ENCODE measurements around the gene ASTN2.

The ASTN2 gene

DNA sequence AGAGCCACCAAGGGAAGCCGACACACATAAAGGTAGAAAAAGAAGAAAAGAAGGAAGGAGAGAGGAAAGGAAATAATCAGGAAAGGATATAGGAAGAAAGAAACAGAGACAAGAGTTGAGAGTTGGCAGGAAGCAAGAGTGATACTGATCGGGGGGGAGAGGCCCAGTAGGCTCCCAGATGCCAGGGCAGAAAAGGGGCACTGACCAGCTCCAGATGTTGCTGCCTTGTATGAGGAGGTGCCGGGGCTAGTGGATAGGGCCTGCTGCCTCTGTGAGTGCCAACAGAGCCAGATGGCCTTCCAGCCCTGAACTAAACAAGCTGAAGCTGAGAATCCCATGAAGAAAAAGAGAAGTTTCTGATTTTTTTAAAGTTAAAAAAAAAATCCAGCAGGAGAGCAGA is 809.8 kb downstream of the ASTN2 start:
- TF ChIP-seq GATA3 (IDR thresholded peaks at IDR 0.05; ENCODE audit: low read depth, low read length) (no peak), GATA2 (IDR thresholded peaks at IDR 0.05; ENCODE audit: low read depth, low read length) (peak; percentile 53; the same call in 1 of the 2 replicates)

DNA sequence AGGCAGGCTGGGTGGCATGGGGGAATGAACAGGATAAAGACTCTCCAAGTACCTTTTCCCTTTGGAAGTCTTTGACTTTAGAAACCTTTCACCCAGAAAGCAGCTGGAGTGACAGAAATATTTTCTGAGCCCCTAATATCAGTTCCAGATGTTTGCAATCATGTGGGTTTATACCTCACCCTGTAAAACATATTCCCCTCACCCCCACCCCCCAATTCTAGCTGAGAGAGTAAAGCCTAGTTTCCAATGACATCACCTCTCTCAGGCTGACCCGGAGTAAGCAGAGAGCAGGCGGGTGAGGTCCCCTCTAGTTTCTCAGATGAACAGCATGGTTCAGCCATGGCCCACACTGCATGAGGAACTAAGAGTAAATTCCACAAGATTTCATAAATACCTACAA is 810.6 kb downstream of the ASTN2 start:
- TF ChIP-seq GATA3 (IDR thresholded peaks at IDR 0.05; ENCODE audit: low read depth, low read length) (no peak), GATA2 (IDR thresholded peaks at IDR 0.05; ENCODE audit: low read depth, low read length) (no peak)

DNA sequence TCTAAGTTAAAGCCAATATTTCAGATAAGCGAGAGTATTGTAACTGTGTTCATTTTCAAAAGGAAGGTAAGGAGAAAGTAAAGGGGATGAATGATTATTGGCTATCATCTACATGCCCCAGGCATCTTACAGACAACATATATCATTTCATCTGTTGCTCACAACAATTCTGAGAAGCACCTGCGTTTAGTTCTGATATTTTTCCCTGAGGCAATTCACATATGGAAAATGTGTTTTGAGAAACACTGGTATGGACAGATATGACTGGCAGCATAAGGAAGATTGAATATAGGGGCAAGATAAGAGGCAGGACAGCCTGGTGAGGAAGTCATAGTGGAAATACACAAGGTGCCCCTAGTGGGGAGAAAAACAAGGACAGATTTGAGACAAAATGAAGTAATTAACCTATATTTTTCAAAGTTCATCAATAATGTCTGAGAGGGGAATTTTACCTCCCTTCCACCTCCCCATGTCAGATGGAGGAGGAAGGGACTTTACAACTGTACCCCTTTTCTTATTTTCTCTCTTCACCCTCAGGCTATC is 815.4 kb downstream of the ASTN2 start:
- TF ChIP-seq GATA2 (IDR thresholded peaks at IDR 0.05; ENCODE audit: low read depth, low read length) = peak; percentile 35; the same call in 1 of the 2 replicates
- TF ChIP-seq GATA3 (IDR thresholded peaks at IDR 0.05; ENCODE audit: low read depth, low read length) = peak; percentile 24; the same call in 1 of the 2 replicates

DNA sequence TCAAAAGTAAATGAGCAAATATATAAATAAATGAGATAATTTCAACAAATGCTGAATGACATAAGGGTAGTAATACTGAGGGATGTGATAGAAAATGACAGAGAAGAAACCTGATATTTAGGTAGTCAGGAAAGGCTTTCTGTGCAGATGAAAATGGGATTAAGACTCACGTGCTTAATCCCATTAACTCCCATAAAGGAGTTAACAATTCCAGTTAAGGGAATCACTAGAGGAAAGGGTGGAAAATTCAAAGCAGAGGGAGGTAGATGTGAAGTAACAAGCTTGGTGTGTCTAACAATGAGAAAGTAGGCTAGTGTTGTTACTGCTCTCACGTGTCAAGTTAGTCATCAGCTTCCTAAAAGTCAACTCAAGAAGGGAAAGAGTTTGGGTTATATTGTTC is 818.2 kb downstream of the ASTN2 start:
- TF ChIP-seq GATA2 (IDR thresholded peaks at IDR 0.05; ENCODE audit: low read depth, low read length) (no peak), GATA3 (IDR thresholded peaks at IDR 0.05; ENCODE audit: low read depth, low read length) (no peak)

DNA sequence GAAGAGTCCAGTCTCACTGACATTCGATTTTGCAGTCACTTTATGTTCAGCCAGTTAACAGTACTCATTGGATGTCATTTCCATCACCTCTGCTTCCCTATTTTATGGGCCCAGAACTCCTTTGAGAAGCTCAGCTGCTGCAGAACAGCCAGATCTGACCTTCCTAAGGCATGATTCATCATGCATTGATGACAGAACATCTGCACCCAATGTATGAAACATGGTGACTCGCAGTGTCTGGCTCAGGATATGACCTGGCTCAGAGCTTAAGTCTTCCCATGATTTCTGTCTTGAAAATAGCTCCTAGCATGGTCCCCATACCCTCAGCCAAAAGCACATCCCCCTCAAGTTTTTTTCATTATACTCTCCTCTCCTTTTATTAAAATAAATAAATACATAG is 820.3 kb downstream of the ASTN2 start:
- TF ChIP-seq GATA3 (IDR thresholded peaks at IDR 0.05; ENCODE audit: low read depth, low read length) = no peak
- TF ChIP-seq GATA2 (IDR thresholded peaks at IDR 0.05; ENCODE audit: low read depth, low read length) = no peak

DNA sequence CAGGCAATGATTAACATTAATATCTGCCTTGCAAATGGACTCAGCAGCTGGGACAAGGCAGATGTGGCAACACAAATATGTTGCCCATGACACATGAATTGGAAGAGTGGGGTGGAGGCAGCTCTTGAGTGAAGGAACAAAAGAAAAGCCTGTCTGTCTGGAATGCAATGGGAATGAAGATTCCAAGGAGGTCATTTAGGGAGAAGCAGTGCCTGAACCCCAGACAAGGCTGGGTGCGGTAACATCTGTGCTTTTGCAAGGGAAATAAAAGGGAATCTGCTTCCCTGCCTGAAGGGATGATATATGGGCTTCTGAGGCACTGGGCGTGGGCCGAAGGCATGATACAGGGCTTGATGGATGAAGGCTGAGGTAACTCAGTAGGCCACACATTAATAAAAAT is 821.9 kb downstream of the ASTN2 start:
- TF ChIP-seq GATA3 (IDR thresholded peaks at IDR 0.05; ENCODE audit: low read depth, low read length) (no peak), GATA2 (IDR thresholded peaks at IDR 0.05; ENCODE audit: low read depth, low read length) (no peak)

DNA sequence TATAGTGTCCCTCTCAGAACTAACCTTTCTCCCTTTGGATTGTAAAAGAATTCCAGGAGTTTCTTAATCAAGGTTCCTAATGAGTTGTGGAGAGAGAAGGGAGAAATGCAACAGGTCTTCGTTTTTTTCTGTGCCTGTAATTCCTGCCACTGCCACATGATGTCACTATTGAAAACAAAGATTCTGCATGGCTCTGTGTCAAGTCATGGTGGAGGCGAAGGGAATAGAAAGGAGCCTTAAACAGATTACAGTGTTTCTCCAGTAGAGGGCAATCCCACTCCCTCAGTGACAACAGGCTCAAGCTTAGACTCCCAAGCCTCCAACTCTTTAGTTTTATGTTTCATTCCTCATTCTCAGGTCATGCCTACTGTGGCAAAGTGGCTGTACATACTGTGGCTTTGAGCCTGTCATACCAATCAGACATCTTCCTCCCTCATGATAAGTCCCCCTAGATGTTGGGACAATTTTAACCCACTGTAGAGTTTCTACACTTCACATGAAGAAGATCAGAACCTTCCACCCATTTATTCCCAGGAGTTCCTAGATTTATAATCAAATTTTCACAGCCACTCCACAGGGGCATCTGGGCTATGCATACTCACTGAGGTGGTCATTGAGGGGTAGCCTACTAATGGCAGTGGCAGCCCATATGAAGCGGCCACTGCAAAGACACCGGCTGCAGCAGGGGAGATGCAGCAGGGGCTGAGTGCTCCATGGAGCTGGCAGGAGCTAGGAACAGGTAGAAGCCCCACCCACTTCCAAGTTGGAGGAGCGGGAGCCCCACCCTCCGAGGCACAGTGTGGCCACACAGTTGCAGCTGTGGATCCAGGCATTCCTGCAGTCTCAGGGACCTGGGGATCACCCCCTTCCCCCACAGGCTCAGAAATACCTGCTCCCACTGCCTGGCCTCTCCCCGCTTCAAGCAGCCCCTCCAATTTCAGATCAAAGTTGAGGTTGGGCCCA is 825.2 kb downstream of the ASTN2 start:
- TF ChIP-seq GATA3 (IDR thresholded peaks at IDR 0.05; ENCODE audit: low read depth, low read length) (no peak), GATA2 (IDR thresholded peaks at IDR 0.05; ENCODE audit: low read depth, low read length) (no peak)

DNA sequence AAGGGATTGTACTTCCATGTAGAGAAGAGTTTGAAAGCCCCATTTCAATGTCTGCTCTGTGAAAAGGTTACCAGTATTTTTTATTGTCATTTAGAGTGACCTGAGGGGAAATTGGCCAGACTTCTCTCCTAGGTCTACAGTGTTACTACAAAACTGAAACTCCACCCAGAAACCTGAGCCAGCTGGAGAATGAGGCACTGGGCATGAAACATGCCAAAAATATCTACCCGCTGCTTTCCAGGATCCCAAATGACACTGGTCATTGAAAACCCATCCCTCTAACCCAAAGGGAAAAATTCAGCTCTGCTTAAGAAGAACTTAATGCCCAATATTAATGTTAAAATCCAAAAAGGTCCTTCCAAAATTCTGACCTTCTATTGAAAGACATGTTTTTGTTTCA is 826.9 kb downstream of the ASTN2 start:
- no peak for TF ChIP-seq GATA2 (IDR thresholded peaks at IDR 0.05; ENCODE audit: low read depth, low read length)
- TF ChIP-seq GATA3 (IDR thresholded peaks at IDR 0.05; ENCODE audit: low read depth, low read length) = no peak

DNA sequence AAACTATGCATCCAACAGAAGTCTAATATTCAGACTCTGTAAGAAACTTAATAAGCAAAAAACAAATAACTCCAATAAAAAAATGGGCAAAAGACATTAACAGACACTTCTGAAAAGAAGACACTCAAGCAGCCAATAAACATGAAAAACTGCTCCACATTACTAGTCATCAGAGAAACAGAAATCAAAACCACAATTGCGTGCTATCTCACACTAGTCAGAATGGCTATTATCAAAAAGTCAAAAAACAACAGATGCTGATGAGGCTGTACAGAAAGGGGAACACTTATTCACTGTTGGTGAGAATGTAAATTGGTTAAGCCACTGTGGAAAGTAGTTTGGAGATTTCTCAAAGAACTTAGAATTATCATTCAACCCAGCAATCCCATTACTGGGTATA is 829.0 kb downstream of the ASTN2 start:
- no peak for TF ChIP-seq GATA3 (IDR thresholded peaks at IDR 0.05; ENCODE audit: low read depth, low read length)
- no peak for TF ChIP-seq GATA2 (IDR thresholded peaks at IDR 0.05; ENCODE audit: low read depth, low read length)

DNA sequence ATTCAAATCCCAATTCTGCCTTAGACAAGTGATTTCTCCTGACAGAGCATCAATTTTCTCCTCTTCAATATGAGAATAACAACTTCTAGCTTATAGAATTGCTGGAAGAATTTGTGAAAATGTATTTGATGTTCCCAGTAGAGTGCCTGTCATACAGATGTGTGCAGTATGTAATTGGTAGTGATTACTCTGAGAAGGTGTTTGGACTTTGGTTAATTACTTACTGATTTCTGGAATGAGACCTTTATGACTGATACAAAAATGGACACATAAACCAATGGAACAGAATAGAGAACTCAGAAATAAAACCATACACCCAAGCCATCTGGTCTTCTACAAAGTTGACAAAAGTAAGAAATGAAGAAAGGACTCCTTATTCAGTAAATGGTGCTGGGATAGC is 829.7 kb downstream of the ASTN2 start:
- TF ChIP-seq GATA3 (IDR thresholded peaks at IDR 0.05; ENCODE audit: low read depth, low read length) (no peak), GATA2 (IDR thresholded peaks at IDR 0.05; ENCODE audit: low read depth, low read length) (no peak)

DNA sequence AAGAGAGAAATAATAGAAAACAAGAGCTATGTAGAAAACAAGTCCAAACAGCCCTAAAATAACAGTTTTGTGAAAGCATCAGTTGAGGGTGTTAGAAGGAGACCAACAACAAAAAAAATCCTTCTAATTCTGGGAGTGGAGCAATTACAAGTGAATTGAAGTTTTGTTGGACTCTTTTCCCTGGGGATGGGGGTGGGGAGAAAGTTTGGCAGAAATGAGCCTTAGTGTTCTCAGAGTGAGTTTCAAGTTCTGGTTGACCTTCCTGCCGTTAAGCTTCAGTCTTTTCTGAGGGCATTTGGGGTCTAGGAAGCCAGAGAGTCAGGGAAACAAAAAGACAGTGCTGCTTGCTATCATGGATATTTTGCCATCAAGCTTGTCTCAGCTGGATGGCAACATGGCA is 834.0 kb downstream of the ASTN2 start:
- TF ChIP-seq GATA2 (IDR thresholded peaks at IDR 0.05; ENCODE audit: low read depth, low read length) (no peak), GATA3 (IDR thresholded peaks at IDR 0.05; ENCODE audit: low read depth, low read length) (no peak)

DNA sequence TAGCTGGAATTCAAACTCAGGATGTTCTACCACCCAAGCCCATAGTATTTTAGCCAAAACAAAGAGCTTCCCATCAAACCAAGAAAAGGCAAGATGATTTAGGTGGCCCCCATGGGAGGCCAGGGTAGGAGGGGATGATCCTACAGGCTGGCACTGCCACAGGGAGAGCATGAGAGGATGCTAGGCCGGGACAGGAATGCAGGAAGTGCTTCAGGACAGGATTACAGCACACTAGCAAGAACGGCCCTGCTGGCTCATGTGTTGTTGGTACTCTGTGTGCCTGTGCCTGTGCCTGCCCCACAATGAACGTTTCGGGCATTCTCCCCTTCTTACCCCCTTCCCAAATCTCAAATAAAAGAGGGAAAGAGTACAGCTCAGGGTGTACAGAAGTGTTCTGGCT is 838.5 kb downstream of the ASTN2 start:
- TF ChIP-seq GATA2 (IDR thresholded peaks at IDR 0.05; ENCODE audit: low read depth, low read length) (no peak), GATA3 (IDR thresholded peaks at IDR 0.05; ENCODE audit: low read depth, low read length) (no peak)

DNA sequence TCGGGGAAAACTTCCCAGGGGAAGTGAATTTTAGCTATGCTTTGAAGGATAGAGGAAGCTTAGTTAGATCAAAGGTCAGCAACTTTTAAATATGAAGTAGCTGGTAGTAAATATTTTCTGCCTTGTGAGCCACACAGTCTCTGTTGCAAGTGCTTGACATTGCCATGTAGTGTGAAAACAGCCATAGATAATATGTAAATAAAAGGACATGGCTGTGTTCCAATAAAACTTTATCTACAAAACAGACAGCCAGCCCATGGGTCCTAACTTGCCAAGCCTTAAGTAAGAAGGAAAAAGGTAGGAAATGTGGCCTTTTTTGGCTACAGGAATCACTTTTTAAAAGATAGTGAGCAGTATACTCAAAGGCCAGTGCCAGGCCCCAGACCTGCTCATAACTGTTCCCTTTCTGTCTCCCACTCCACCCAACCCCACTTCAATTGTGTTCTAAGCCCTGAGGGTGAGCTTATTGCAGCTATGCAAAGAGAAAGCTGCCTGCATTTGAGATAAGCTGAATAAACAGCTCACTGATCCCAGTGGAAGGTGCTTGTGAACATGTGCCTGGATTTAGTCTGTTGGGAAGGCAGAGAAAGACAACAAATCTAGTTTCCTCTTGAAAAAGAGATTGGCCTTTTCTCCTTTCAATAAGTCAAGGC is 840.7 kb downstream of the ASTN2 start:
- TF ChIP-seq GATA2 (IDR thresholded peaks at IDR 0.05; ENCODE audit: low read depth, low read length) (peak; percentile 86), GATA3 (IDR thresholded peaks at IDR 0.05; ENCODE audit: low read depth, low read length) (0 out of 2 replicates have a peak, but pooled peaks have one; percentile 13)

DNA sequence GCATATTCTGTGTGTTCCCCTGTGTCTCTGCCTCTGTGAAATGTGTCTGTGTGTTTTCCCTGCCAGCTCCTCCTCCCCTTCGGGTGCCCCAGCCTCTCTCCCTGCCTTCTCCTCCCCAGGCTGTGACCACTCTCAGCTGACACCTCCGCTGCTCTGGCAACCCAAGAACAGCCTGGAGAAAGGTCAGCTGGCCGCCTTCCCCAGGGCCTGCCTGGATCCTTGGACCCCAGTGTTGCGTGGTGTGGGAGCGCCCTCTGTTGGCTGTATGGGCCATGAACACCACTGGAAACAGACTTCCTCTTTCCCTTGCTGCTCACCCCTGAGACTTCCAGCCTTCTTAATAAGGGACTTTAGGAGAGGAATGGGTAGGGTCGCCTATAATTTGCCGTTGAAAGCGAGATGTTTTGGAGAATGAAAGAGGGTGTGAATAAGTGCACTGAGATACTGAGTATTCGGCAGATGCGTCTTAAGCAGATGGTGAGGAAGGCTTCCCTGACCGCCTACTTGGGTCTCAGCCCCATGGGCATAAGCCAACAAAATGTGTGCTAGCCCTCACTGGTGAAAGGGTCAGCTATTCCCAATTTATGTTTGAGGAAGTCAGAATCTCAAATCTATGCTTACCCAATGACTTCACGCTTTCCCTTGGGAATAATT is 842.6 kb downstream of the ASTN2 start:
- TF ChIP-seq GATA2 (IDR thresholded peaks at IDR 0.05; ENCODE audit: low read depth, low read length) = no peak
- no peak for TF ChIP-seq GATA3 (IDR thresholded peaks at IDR 0.05; ENCODE audit: low read depth, low read length)

All from SH-SY5Y (cell line).